Fibroblast of lung (primary cell): ENCODE measurements around the gene DTX4.

ENCODE experiments used
- CTCF ChIP-seq, 2 donors: IDR thresholded peaks in 1 of 2; conservative IDR thresholded peaks in 1 of 2; 1 replicate in 1 of 2; 2 replicates in 1 of 2; pipeline ENCODE4 v1.5.1; 2011 to 2012; ENCODE audit warnings: low read length in 2 of 2, control low read depth in 1 of 2, inconsistent platforms in 1 of 2, low read depth in 1 of 2, mild to moderate bottlenecking in 1 of 2
- EZH2 ChIP-seq: IDR thresholded peaks from 2 replicates; pipeline ENCODE4 v1.5.1; 2012; ENCODE audit warnings: low read length, control low read depth, mild to moderate bottlenecking; ENCODE audit errors: missing control alignments

DNA sequence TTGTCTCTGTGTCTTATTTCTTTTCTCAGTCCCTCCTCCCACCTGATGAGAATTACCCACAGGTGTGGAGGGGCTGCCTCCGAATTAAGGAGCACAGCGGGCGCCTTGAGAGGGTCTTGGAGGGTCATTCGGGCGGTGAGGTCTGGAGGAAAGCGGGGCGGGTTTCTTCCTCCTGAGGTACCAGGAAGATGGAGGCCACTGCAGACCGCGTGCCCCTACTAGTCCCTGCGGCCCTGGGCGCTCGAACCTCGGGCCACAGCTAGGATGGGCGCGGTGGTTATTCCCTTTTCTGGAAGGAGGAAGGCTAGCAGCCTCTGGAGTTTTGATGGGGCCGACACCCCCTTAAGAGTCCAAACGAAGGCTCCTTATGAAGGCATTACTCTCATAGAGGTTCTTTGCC is 34.7 kb upstream of the DTX4 start:
- no peak for TF ChIP-seq CTCF (conservative IDR thresholded peaks at IDR 0.05 in 1 of 2, IDR thresholded peaks at IDR 0.05 in 1 of 2; ENCODE audit: low read depth in 1 of 2, low read length in 2 of 2)
- TF ChIP-seq EZH2: no peak
